ENCODE data around the gene ARHGEF17.

ARHGEF17 gene

DNA sequence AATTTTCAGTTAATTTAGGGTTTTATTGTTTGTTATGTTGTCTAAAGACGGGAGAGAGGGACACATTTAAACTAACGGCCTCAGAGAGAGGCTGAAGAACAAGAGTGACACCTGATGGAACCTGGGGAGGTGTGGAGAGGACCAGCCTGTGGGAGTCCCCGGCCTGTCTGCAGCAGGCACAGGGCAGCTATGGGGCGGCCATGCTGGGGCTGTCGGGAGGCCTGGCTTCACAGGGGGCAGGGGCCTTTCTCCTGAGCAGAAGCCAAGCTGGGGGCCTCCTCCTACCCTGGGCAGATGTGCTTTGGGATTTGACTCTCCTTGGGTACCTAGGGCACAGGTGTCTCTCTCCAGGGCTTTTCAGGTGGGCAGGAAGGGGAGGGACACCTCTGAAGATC is 90.1 kb downstream of the ARHGEF17 start:
- no peak for DNase-seq

- DNase-seq, result no peak
Measured at GRCh38 chr11:73398721-73399120, 90.6 kb downstream of the ARHGEF17 start.

- DNase-seq, result no peak
Measured at GRCh38 chr11:73399159-73399590, 91.1 kb downstream of the ARHGEF17 start.

DNA sequence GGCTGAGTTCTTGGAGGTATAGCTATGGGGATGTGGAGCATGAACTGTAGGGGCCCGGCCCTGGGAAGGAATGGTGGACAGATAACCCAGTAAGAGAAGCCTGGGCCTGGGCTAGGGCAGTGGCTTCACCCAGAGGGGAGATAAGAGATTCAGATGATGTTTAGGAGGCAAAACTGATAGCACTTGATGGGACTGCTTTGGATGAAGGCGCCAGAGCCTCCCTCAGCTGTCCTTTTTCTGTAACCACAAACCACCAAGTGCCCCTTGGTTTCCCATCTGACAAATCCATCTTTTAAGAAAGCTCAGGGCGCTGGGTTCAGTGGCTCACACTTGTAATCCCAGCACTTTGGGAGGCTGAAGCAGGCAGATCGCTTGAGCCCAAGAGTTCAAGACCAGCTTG is 91.6 kb downstream of the ARHGEF17 start:
- peak; percentile 27 for DNase-seq

GRCh38 chr11:73400293-73400692 is 92.2 kb downstream of the ARHGEF17 start:
- no peak for DNase-seq

GRCh38 chr11:73401217-73401923 is 93.3 kb downstream of the ARHGEF17 start:
- DNase-seq, result no peak

- DNase-seq, result no peak
Measured at GRCh38 chr11:73401924-73402833, 94.1 kb downstream of the ARHGEF17 start.

- DNase-seq, result peak; percentile 55
Measured at GRCh38 chr11:73402834-73403185, 94.7 kb downstream of the ARHGEF17 start.

GRCh38 chr11:73403541-73403940 is 95.5 kb downstream of the ARHGEF17 start:
- no peak for DNase-seq

GRCh38 chr11:73404048-73404447 is 96.0 kb downstream of the ARHGEF17 start:
- DNase-seq, result peak; percentile 50

DNA sequence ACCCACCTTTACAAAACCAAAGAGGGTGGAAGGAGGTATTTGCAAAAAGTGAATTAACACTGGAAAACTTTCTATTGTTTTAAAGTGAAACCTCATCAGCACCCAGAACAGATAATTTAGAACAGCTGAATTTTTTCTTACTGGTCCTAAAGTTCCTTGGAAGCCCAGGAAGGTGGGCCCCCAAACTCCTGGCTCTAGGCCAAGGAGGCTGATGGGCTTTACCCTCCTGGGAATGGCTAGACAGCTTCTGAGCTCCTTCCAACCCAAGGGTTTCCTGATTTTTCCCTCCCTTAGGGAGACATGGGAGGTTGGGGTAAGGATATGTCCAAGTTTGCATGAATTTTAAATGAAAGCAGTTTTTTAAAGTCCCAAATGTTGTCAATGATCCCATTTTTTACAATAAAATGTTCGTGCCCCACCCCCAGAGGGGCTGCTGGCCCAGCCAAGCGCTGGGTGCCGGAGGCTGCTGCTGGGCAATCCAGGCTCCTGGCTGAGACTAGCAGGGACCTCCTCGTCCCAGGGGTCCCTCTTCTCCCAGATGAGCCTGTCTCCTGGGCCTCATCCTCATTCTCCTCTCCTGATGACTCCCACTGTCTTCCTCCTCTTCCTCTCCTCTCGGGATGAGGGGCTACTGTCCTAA is 96.5 kb downstream of the ARHGEF17 start:
- no peak for DNase-seq

GRCh38 chr11:73405146-73405510 is 97.1 kb downstream of the ARHGEF17 start:
- DNase-seq, result no peak

DNA sequence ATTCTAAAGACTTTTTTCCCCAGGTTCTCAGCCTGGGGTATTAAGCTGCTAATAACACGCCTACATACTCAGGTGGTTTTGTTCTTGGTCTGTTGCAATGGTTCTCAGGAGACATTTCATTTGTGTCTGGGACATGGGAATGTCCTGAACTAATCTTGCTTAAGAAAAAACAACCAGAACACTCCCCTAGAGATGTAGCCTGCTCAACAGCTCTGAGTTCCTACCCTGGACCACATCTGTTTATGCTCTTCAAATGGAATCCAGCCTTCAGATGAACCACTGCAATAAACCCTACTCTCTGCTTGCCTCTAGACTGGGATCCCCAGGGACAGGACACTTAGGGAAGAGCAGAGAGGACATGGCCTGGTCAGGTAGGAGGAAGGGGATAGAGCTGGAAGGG is 98.1 kb downstream of the ARHGEF17 start:
- DNase-seq, result no peak

DNA sequence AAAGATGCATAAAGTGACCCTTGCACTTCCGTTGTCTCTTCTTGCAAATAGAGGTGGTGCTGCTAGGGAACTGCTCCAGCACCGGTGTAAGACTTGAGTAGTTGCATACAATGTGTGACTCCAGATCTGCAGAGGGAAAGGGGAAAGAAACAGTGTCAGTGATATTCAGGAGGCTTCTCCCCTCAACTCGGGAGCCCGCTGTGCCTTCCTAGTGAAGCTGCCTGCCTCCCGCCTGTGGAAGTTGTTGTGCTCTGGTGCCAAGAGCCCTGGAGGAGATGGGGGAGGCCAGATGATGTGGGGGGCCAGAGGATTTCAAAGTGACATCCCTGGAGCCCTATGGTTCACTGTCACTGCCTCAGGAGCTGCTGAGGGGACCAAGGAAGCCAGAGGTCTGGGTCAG is 98.5 kb downstream of the ARHGEF17 start:
- no peak for DNase-seq

- DNase-seq, result no peak
Measured at GRCh38 chr11:73409431-73409830, 101.4 kb downstream of the ARHGEF17 start.

- no peak for DNase-seq
Measured at GRCh38 chr11:73410627-73411026, 102.6 kb downstream of the ARHGEF17 start.

DNA sequence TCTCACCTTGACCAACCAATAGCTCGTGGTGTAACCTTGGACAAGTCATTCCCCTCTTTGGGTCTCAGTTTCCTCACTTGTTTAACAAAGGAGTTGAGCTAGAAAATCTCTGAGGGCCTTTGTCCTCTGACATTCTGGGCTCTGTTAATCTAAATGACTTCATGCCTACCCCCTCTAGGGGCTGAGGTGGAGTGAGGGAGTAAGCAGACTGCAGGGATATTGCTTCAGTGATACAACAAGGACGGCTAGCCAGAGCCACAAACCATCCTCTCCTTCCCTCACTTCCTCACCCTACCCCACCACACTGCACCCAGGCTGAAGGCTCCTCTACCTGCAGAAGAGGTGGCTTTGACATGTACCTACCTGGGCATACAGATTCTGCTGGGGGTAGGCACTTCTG is 103.0 kb downstream of the ARHGEF17 start:
- DNase-seq, result no peak

GRCh38 chr11:73412308-73412707 is 104.2 kb downstream of the ARHGEF17 start:
- no peak for DNase-seq

DNA sequence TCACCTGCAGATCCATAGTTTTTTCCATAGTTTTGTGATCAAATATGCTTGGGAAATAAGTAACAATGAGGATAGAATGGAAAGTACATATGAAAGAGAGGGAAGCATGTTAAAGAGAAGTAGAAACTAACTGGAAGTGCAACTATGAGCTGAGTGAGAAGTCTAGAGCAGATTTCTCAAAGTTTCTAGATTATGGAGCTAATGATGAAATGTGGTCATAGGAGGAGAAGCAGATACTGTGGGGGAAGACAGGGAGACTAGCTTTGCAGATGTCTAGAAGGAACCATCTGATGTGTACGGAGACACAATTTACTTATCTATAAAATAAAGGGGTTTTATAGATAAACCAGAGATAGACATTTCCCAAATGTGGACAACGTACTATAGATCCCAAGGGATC is 105.2 kb downstream of the ARHGEF17 start:
- DNase-seq, result no peak

DNA sequence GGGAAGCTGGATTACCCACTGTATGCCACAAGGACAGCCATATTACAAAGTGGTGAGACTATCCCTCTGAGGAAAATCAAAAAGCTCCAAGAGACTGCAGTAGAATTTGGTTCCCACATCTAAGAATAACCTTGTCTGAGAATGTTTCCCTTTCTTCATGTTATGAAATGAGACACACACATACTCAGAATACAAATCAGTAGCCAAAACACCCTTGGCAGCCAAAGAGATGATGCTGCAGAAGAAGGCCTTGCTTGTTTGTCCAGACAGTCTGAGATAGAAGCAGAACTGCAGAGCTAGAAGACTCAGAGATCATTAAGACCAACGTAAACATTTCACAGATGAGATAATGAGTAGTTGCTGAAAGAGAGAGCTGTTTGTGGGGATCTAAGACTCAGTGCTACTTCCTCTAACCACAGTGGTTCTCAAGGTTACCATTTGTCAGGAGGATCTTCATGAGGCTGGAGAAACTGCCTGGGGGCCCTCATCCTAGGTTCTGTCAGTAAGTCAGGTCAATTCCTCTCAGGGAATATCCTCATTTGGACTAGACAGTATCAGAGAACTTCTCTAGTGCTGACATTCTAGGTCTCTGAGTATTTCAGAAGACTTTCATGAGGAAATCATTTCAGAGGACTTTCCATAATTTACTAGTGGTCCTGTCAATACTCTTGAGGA is 107.0 kb downstream of the ARHGEF17 start:
- DNase-seq, result no peak

GRCh38 chr11:73415854-73416615 is 108.0 kb downstream of the ARHGEF17 start:
- DNase-seq, result no peak

GRCh38 chr11:73416786-73417185 is 108.7 kb downstream of the ARHGEF17 start:
- no peak for DNase-seq

All from hematopoietic multipotent progenitor cell treated with erythropoietin and hydrocortisone succinate and interleukin-3 and kit ligand, for 8 days (in vitro differentiated cells).